ENCODE data around the gene ABLIM1. TPM values are rescaled to one million over a fixed set of nuclear protein-coding genes. Genes with fewer than 3 reads are reported as not detected.

The ABLIM1 gene
- total RNA-seq, 1 donor from 2014 or later = 39.8 TPM

DNA sequence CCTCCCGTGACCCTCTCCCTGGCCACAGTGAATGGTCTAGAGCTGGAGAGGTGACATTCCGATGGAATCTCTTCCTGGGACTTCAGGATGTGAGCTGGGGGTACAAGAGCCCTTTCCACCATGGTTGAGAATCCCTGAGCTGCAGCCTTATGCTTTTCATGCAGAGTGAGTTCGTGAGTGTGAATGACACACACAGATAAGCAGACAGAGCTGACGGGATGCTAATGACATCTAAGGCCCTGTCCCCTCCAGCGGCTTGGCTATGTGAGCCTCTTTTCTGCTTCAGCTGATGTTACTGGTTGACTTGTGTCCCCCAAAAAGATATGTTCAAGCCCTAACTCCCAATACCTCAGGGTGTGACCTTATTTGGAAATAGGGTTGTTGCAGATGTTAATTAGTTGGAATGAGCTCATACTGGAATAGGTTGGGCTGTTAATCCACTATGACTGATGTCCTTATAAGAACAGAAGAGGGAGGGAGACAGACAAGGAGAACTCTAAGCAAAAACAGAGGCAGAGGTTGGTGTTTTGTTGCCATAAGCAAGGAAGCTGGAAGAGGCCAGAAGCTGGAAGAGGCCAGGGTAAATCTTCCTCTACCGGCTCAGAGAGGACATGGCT, 142.7 kb downstream of the ABLIM1 start:
- Mint-ChIP-seq H3K27ac (peak overlapping the region; percentile 85), H3K27me3 (ENCODE audit: insufficient read depth, low read depth) (peaks cover 9% of the 10 kb centered on the region), H3K9me3 (peaks cover 3% of the 10 kb centered on the region), H3K4me1 (peaks cover 67% of the 10 kb centered on the region), H3K4me3 (no peak overlapping the region), H3K36me3 (peaks cover 8% of the 10 kb centered on the region)
- peak; percentile 30 for DNase-seq (ENCODE audit: low spot score)
- peak overlapping the region; percentile 8 for H3K27ac ChIP-seq
- H2AFZ ChIP-seq (replicated peaks) = no peak overlapping the region
- peaks cover 14% of the 10 kb centered on the region for H3F3A ChIP-seq (ENCODE audit: low read depth)
- H3K9me3 ChIP-seq (ENCODE audit: low read depth) = no peaks in the 10 kb centered on the region
- H3K79me2 ChIP-seq (ENCODE audit: low read depth) = peaks cover 83% of the 10 kb centered on the region
- peak overlapping the region; percentile 4 for H3K4me2 ChIP-seq
- peaks cover 50% of the 10 kb centered on the region for H3K4me1 ChIP-seq
- no peak overlapping the region for H3K9ac ChIP-seq
- TF ChIP-seq EZH2phosphoT487 (IDR thresholded peaks at IDR 0.05) = no peak
- peaks cover 4% of the 10 kb centered on the region for H4K20me1 ChIP-seq (ENCODE audit: low read depth)
- no peak overlapping the region for H3K4me3 ChIP-seq
- no peaks in the 10 kb centered on the region for H3K36me3 ChIP-seq
- no peaks in the 10 kb centered on the region for H3K27me3 ChIP-seq

DNA sequence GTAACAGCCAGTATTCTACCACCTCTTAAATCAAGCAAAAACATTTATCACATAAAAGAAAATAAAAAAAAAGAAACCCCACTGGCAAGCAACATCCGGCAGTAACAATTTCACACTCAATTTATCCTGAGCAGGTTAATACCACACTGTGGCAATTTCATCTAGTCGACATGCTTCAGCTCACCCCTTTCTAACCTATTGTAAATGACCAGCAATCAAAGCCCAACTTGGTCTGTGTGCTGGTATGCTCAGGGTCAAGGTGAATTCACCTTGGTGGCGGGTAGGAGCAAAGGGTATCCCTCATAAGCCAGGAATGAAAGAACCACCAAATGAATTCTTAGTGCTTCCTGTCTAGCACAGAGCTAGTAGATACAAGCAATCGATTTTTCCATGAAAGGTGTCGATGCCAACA, 144.7 kb downstream of the ABLIM1 start:
- Histone ChIP-seq H3F3A (ENCODE audit: low read depth) (peaks cover 13% of the 10 kb centered on the region), H3K79me2 (ENCODE audit: low read depth) (peaks cover 69% of the 10 kb centered on the region), H3K36me3 (no peaks in the 10 kb centered on the region), H2AFZ (replicated peaks) (no peak overlapping the region), H3K4me2 (no peak overlapping the region), H3K9me3 (ENCODE audit: low read depth) (no peaks in the 10 kb centered on the region), H3K27ac (no peak overlapping the region), H3K27me3 (no peaks in the 10 kb centered on the region), H3K9ac (no peak overlapping the region), H4K20me1 (ENCODE audit: low read depth) (peaks cover 4% of the 10 kb centered on the region), H3K4me3 (no peak overlapping the region), H3K4me1 (peaks cover 34% of the 10 kb centered on the region)
- no peak for DNase-seq (ENCODE audit: low spot score)
- Mint-ChIP-seq H3K27me3 (ENCODE audit: insufficient read depth, low read depth) (peaks cover 12% of the 10 kb centered on the region), H3K27ac (no peak overlapping the region), H3K4me3 (no peak overlapping the region), H3K9me3 (peaks cover 3% of the 10 kb centered on the region), H3K4me1 (peaks cover 49% of the 10 kb centered on the region), H3K36me3 (peaks cover 17% of the 10 kb centered on the region)
- TF ChIP-seq, protein P1, sequence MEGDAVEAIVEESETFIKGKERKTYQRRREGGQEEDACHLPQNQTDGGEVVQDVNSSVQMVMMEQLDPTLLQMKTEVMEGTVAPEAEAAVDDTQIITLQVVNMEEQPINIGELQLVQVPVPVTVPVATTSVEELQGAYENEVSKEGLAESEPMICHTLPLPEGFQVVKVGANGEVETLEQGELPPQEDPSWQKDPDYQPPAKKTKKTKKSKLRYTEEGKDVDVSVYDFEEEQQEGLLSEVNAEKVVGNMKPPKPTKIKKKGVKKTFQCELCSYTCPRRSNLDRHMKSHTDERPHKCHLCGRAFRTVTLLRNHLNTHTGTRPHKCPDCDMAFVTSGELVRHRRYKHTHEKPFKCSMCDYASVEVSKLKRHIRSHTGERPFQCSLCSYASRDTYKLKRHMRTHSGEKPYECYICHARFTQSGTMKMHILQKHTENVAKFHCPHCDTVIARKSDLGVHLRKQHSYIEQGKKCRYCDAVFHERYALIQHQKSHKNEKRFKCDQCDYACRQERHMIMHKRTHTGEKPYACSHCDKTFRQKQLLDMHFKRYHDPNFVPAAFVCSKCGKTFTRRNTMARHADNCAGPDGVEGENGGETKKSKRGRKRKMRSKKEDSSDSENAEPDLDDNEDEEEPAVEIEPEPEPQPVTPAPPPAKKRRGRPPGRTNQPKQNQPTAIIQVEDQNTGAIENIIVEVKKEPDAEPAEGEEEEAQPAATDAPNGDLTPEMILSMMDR (IDR thresholded peaks at IDR 0.05) = no peak
- no peak for TF ChIP-seq EZH2 (IDR thresholded peaks at IDR 0.05)
- TF ChIP-seq EZH2phosphoT487 (IDR thresholded peaks at IDR 0.05) = no peak

DNA sequence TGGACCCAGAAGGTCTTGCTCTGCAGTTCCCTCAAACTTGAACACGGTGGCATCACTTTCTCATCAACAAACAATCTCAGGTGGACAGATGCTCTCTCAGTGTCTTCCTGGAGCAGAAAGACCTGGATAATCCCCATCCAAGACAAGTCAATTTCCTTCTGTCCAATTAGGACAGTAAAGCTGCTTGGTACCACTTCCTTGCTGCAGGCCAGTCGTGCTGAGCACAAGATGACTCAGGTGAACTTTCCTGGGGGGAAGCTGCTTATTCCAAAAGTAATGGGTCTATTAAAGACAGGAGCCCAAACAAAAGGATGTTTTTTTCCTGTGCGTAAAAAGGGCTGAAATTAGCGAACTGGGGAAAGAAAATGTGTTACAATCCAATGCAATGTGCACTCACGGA, 146.2 kb downstream of the ABLIM1 start:
- Mint-ChIP-seq H3K27me3 (ENCODE audit: insufficient read depth, low read depth) (peaks cover 10% of the 10 kb centered on the region), H3K4me3 (no peak overlapping the region), H3K4me1 (peaks cover 44% of the 10 kb centered on the region), H3K9me3 (peaks cover 3% of the 10 kb centered on the region), H3K36me3 (peaks cover 17% of the 10 kb centered on the region), H3K27ac (no peak overlapping the region)
- H3K27me3 ChIP-seq = no peaks in the 10 kb centered on the region
- H3K36me3 ChIP-seq = no peaks in the 10 kb centered on the region
- H3K9me3 ChIP-seq (ENCODE audit: low read depth) = no peaks in the 10 kb centered on the region
- no peak overlapping the region for H3K27ac ChIP-seq
- H3K9ac ChIP-seq = no peak overlapping the region
- no peak for TF ChIP-seq EZH2phosphoT487 (IDR thresholded peaks at IDR 0.05)
- TF ChIP-seq, protein P1 (IDR thresholded peaks at IDR 0.05) = no peak
- TF ChIP-seq EZH2 (IDR thresholded peaks at IDR 0.05) = no peak
- no peak overlapping the region for H2AFZ ChIP-seq (replicated peaks)
- H3K4me1 ChIP-seq = peaks cover 28% of the 10 kb centered on the region
- H3K4me3 ChIP-seq = no peak overlapping the region
- peaks cover 12% of the 10 kb centered on the region for H3F3A ChIP-seq (ENCODE audit: low read depth)
- H3K4me2 ChIP-seq = no peak overlapping the region
- H3K79me2 ChIP-seq (ENCODE audit: low read depth) = peaks cover 55% of the 10 kb centered on the region
- peaks cover 16% of the 10 kb centered on the region for H4K20me1 ChIP-seq (ENCODE audit: low read depth)
- DNase-seq (ENCODE audit: low spot score) = no peak

DNA sequence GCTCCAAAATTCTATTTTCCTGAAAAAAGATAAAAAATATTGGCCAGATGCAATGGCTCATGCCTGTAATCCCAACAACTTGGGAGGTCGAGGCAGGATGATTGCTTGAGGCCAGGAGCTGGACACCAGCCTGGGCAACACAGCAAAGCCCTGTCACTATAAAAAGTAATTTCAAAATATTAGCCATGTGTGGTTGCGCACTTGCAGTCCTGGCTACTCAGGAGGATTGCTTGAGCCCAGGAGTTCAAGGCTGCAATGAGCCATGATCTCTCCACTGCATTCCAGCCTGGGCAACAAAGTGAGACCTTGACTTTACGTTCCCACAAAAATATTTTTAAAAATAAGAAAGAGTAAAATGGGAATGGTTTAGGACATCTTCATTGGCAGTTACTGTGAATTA, 149.7 kb downstream of the ABLIM1 start:
- H2AFZ ChIP-seq (replicated peaks) = no peak overlapping the region
- H3K4me1 ChIP-seq = peaks cover 6% of the 10 kb centered on the region
- Mint-ChIP-seq H3K9me3 (peaks cover 3% of the 10 kb centered on the region), H3K36me3 (peaks cover 17% of the 10 kb centered on the region), H3K27ac (no peak overlapping the region), H3K4me1 (peaks cover 46% of the 10 kb centered on the region), H3K4me3 (no peak overlapping the region), H3K27me3 (ENCODE audit: insufficient read depth, low read depth) (peaks cover 7% of the 10 kb centered on the region)
- H3K4me2 ChIP-seq = no peak overlapping the region
- no peak overlapping the region for H3K9ac ChIP-seq
- H3K27ac ChIP-seq = no peak overlapping the region
- H3F3A ChIP-seq (ENCODE audit: low read depth) = no peaks in the 10 kb centered on the region
- TF ChIP-seq, protein P1 (IDR thresholded peaks at IDR 0.05) = no peak
- TF ChIP-seq EZH2 (IDR thresholded peaks at IDR 0.05) = no peak
- TF ChIP-seq EZH2phosphoT487 (IDR thresholded peaks at IDR 0.05) = no peak
- H3K9me3 ChIP-seq (ENCODE audit: low read depth) = no peaks in the 10 kb centered on the region
- peaks cover 25% of the 10 kb centered on the region for H3K79me2 ChIP-seq (ENCODE audit: low read depth)
- H4K20me1 ChIP-seq (ENCODE audit: low read depth) = peaks cover 21% of the 10 kb centered on the region
- no peaks in the 10 kb centered on the region for H3K36me3 ChIP-seq
- H3K4me3 ChIP-seq = no peak overlapping the region
- H3K27me3 ChIP-seq = no peaks in the 10 kb centered on the region
- no peak for DNase-seq (ENCODE audit: low spot score)

Data from neural progenitor cell (in vitro differentiated cells).